CD14-positive monocyte (primary cell): ENCODE measurements around the gene SSH3. TPM values are rescaled to one million over a fixed set of nuclear protein-coding genes. Genes with fewer than 3 reads are reported as not detected.
A peak's percentile ranks its signal among the peaks of the same experiment; 100 is the strongest.

Source experiments
- DNase-seq, 3 donors: peaks; one replicate each; pipeline ENCODE4 v3.0.0-alpha.2; 2011 to 2022
- H2AFZ ChIP-seq: 2 replicates; pipeline ENCODE4 v1.6.0; 2012; ENCODE audit warnings: mild to moderate bottlenecking, low read depth, low read length, inconsistent platforms; ENCODE audit not compliant: insufficient read depth, poor library complexity, severe bottlenecking
- H3K27ac ChIP-seq, 2 donors: 1 replicate in 1 of 2; 2 replicates in 1 of 2; pipeline ENCODE4 v1.5.1; 2012 to 2013; ENCODE audit warnings: low read length in 2 of 2, control low read depth in 1 of 2, inconsistent platforms in 1 of 2, low read depth in 1 of 2, mild to moderate bottlenecking in 1 of 2
- H3K27me3 ChIP-seq, 2 donors: one replicate each; pipeline versions ENCODE4 v1.6.0 to v1.6.1; 2011 to 2013; ENCODE audit warnings: low read length in 2 of 2; ENCODE audit not compliant: control insufficient read depth in 2 of 2, insufficient read depth in 2 of 2
- H3K36me3 ChIP-seq, 2 donors: replicated peaks in 1 of 2; 1 replicate in 1 of 2; 2 replicates in 1 of 2; pipeline versions ENCODE4 v1.5.1 to v1.6.1; 2012 to 2013; ENCODE audit warnings: low read length in 2 of 2, control low read depth in 1 of 2, inconsistent platforms in 1 of 2, mild to moderate bottlenecking in 1 of 2; ENCODE audit not compliant: insufficient read depth in 2 of 2, control insufficient read depth in 1 of 2
- H3K4me1 ChIP-seq, 2 donors: 1 replicate in 1 of 2; 2 replicates in 1 of 2; pipeline versions ENCODE4 v1.5.1 to v1.6.1; 2012 to 2013; ENCODE audit warnings: low read length in 2 of 2, control low read depth in 1 of 2, inconsistent platforms in 1 of 2, mild to moderate bottlenecking in 1 of 2, moderate library complexity in 1 of 2; ENCODE audit not compliant: insufficient read depth in 2 of 2, control insufficient read depth in 1 of 2
- H3K4me2 ChIP-seq: replicated peaks from 2 replicates; pipeline ENCODE3; 2012; ENCODE audit warnings: low read length, moderate library complexity, mild to moderate bottlenecking; ENCODE audit not compliant: poor library complexity, severe bottlenecking; ENCODE audit errors: extremely low read depth
- H3K4me3 ChIP-seq, 3 experiments: fragments of 200-600 bp in 1 of 3; sonication (generic) in 1 of 3; replicated peaks in 1 of 3; 1 replicate in 2 of 3; 2 replicates in 1 of 3; pipeline ENCODE4 v1.5.1; 2011 to 2013; ENCODE audit warnings: low read length in 3 of 3, mild to moderate bottlenecking in 3 of 3, control low read depth in 2 of 3, low read depth in 2 of 3, inconsistent platforms in 1 of 3, moderate library complexity in 1 of 3
- H3K79me2 ChIP-seq: 2 replicates; pipeline ENCODE4 v1.6.0; 2012; ENCODE audit warnings: mild to moderate bottlenecking, control low read depth, inconsistent platforms, low read length, moderate library complexity; ENCODE audit not compliant: insufficient read depth
- H3K9ac ChIP-seq: 2 replicates; pipeline ENCODE4 v1.6.0; 2017; ENCODE audit warnings: low read length, mild to moderate bottlenecking; ENCODE audit not compliant: insufficient read depth, poor library complexity, severe bottlenecking
- H3K9me3 ChIP-seq, 2 donors: replicated peaks in 1 of 2; 1 replicate in 1 of 2; 2 replicates in 1 of 2; pipeline versions ENCODE4 v1.5.1 to v1.6.1; 2012 to 2013; ENCODE audit warnings: low read length in 2 of 2, control low read depth in 1 of 2; ENCODE audit not compliant: control insufficient read depth in 1 of 2, insufficient read depth in 1 of 2
- H4K20me1 ChIP-seq: 2 replicates; pipeline ENCODE4 v1.6.0; 2012; ENCODE audit warnings: mild to moderate bottlenecking, low read length, control low read depth, moderate library complexity; ENCODE audit not compliant: insufficient read depth
- H3K27ac Mint-ChIP-seq, 7 donors: one replicate each; pipeline ENCODE4 v1.8.0; 2020; ENCODE audit warnings: mild to moderate bottlenecking in 7 of 7, mixed read lengths in 7 of 7, moderate library complexity in 6 of 7, inconsistent platforms in 2 of 7
- H3K27me3 Mint-ChIP-seq, 3 donors: one replicate each; pipeline ENCODE4 v1.8.0; 2021 to 2022; ENCODE audit warnings: low read depth in 3 of 3, mild to moderate bottlenecking in 3 of 3, mixed read lengths in 3 of 3, moderate library complexity in 3 of 3, inconsistent platforms in 1 of 3
- H3K36me3 Mint-ChIP-seq, 2 donors: one replicate each; pipeline ENCODE4 v1.8.0; 2020; ENCODE audit warnings: mixed read lengths in 2 of 2, inconsistent platforms in 1 of 2, mild to moderate bottlenecking in 1 of 2
- H3K4me1 Mint-ChIP-seq: one replicate; pipeline ENCODE4 v1.8.0; 2020; ENCODE audit warnings: mild to moderate bottlenecking, mixed read lengths
- H3K4me3 Mint-ChIP-seq, 2 donors: one replicate each; pipeline ENCODE4 v1.8.0; 2020; ENCODE audit warnings: mild to moderate bottlenecking in 2 of 2, mixed read lengths in 2 of 2, moderate library complexity in 1 of 2
- H3K9me3 Mint-ChIP-seq, 7 donors: one replicate each; pipeline ENCODE4 v1.8.0; 2020 to 2022; ENCODE audit warnings: mixed read lengths in 7 of 7, mild to moderate bottlenecking in 6 of 7, moderate library complexity in 6 of 7, inconsistent platforms in 2 of 7
- WGBS: methylation state at CpG from one replicate; pipeline ENCODE4 v1.1.5; 2013; ENCODE audit warnings: missing lambda C conversion rate; ENCODE audit not compliant: insufficient coverage; 5-methylcytosine and 5-hydroxymethylcytosine counted together
- intact Hi-C, 2 donors: fragments of 100-400 bp; cut with micrococcal nuclease; formaldehyde crosslinking; loops; one replicate each; pipeline versions ENCODE4 v1.15.0 to v1.15.1; 2023
- polyA plus RNA-seq, 3 donors: library from polyadenylated mRNA; depleted of rRNA in 1 of 3; unstranded in 2 of 3; stranded (reverse) in 1 of 3; fragments of 300-500 nt in 2 of 3; fragments of >200 nt in 1 of 3; fragmentation: Illumina TruSeq in 2 of 3; gene quantifications; 1 replicate in 2 of 3; 2 replicates in 1 of 3; pipeline ENCODE4 v1.2.3, GENCODE V29; 2012 to 2021
- TF ChIP-seq, protein P1 (sequence below): fragments of 200-600 bp; IDR thresholded peaks from one replicate; pipeline ENCODE4 v1.8.0; 2022; ENCODE audit warnings: antibody characterized with exemption, mild to moderate bottlenecking

SSH3 gene
- polyA plus RNA-seq, 3 donors, result 3.6 to 23.3 (median 5.8) TPM

DNA sequence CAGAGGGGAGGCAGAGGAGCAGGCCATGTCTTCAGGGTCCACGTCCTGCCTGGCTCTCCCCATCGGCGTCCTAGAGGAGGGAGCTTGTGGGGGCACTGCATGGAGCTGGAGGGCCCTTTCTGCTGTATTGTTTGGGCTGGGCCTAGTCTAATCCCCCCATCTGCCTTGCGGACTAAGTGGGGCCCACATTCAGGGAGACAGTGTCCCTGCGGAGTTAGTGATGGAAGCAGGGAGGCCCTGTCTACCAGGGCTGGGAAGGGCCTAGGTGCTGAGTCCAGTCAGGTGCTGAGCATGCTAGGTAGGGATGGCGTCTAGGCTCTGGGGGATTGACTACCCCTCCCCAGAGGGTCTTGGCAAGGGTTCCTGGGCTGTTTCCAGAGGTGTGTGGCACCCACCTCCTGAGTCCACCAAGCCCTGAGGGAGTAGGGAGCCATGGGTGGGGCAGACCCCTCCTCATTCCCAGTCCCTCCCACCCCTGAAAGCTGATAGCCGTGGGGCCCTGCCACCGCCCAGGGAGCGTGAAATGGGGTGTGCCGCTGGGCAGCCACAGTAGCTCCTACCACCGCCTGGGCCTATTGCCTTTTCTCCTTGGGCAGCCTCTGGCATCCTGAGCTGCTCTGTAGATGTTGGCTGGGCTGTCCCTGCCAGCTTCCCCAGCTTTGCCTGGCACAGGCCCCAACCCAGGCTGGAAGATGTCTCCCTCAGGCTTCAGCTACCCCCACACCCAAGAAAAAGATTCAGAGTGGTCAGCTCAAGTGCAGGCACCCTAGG, 51.9 kb downstream of the SSH3 start:
- H3K4me3 Mint-ChIP-seq, result no peak overlapping the region
- peaks cover 8% of the 10 kb centered on the region for H4K20me1 ChIP-seq
- H3K9me3 ChIP-seq, result no peaks in the 10 kb centered on the region
- peak overlapping the region; percentile 97 for H3K9ac ChIP-seq
- intact Hi-C loops, result no loop called here
- peaks cover 0 to 4% (median 2%) of the 10 kb centered on the region in 3 donors for H3K27me3 Mint-ChIP-seq
- peak overlapping the region in 1 of 3 experiments; percentile 85 for H3K4me3 ChIP-seq
- peaks cover 70% of the 10 kb centered on the region for H3K4me1 Mint-ChIP-seq
- WGBS, result 93% methylated on average over 5 of the region's 11 CpGs
- DNase-seq, result no peak
- H3K4me1 ChIP-seq, result peaks cover 74 to 81% of the 10 kb centered on the region in 2 donors
- peaks cover 8 to 9% of the 10 kb centered on the region in 2 donors for H3K36me3 Mint-ChIP-seq
- H3K9me3 Mint-ChIP-seq, result peaks cover 0 to 2% (median 0%) of the 10 kb centered on the region in 7 donors
- peak overlapping the region; percentile 97 to 100 (median 99) for H3K27ac Mint-ChIP-seq
- H3K79me2 ChIP-seq, result peaks cover 34% of the 10 kb centered on the region
- no peak overlapping the region for H2AFZ ChIP-seq
- no peaks in the 10 kb centered on the region for H3K27me3 ChIP-seq
- no peaks in the 10 kb centered on the region for H3K36me3 ChIP-seq
- TF ChIP-seq, protein P1, sequence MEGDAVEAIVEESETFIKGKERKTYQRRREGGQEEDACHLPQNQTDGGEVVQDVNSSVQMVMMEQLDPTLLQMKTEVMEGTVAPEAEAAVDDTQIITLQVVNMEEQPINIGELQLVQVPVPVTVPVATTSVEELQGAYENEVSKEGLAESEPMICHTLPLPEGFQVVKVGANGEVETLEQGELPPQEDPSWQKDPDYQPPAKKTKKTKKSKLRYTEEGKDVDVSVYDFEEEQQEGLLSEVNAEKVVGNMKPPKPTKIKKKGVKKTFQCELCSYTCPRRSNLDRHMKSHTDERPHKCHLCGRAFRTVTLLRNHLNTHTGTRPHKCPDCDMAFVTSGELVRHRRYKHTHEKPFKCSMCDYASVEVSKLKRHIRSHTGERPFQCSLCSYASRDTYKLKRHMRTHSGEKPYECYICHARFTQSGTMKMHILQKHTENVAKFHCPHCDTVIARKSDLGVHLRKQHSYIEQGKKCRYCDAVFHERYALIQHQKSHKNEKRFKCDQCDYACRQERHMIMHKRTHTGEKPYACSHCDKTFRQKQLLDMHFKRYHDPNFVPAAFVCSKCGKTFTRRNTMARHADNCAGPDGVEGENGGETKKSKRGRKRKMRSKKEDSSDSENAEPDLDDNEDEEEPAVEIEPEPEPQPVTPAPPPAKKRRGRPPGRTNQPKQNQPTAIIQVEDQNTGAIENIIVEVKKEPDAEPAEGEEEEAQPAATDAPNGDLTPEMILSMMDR, result no peak
- peak overlapping the region; percentile 96 to 99 for H3K27ac ChIP-seq
- peak overlapping the region; percentile 75 for H3K4me2 ChIP-seq

DNA sequence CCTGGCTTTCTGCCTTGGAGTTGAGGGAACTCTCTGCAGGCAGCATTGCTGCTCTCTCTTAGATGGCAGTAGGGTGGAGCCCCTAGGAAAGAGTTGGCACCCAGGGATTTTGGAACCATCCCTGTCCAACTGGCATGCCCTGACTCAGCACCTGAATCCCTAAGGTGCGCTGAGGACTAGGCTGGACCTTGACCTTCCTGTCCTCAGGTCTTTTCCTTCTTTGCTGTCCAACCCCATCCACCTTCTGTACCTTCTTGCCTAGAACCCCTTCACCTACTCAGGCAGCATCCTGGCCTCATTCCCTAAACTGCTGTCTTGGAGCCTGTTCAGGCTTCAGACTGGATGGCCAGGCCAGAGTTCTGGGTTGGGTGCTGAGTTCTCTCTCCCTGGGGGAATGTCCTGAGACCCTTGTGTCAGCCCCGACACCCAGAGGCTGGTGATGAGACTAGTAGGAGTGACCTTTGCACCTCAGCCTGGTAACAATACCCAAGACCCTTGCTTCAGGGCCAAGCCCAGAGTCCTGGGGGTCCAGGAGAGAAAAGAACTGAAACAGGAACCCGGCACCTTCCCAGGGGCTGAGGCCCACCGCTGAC, 52.6 kb downstream of the SSH3 start:
- H3K27me3 Mint-ChIP-seq, result peaks cover 0 to 6% (median 4%) of the 10 kb centered on the region in 3 donors
- peaks cover 8 to 9% of the 10 kb centered on the region in 2 donors for H3K36me3 Mint-ChIP-seq
- Histone ChIP-seq H2AFZ (no peak overlapping the region), H3K4me1 (peaks cover 74 to 80% of the 10 kb centered on the region in 2 donors), H3K4me3 (peak overlapping the region in 1 of 3 experiments; percentile 35), H3K36me3 (no peaks in the 10 kb centered on the region), H3K9me3 (no peaks in the 10 kb centered on the region), H3K27ac (peak overlapping the region; percentile 86 to 99), H4K20me1 (peaks cover 3% of the 10 kb centered on the region), H3K27me3 (no peaks in the 10 kb centered on the region), H3K4me2 (no peak overlapping the region), H3K9ac (peak overlapping the region; percentile 43), H3K79me2 (peaks cover 34% of the 10 kb centered on the region)
- DNase-seq, result no peak
- peaks cover 0 to 2% (median 0%) of the 10 kb centered on the region in 7 donors for H3K9me3 Mint-ChIP-seq
- intact Hi-C loops, result loop anchor here in 1 of 2 donors (2.0 kb wide), 1 partner anchor 15 kb away; no protein-coding TSS in a partner anchor
- H3K4me3 Mint-ChIP-seq, result no peak overlapping the region
- H3K27ac Mint-ChIP-seq, result peak overlapping the region; percentile 50 to 99 (median 97)
- TF ChIP-seq, protein P1, result no peak
- 100% methylated on average over 1 of the region's 4 CpGs for WGBS
- H3K4me1 Mint-ChIP-seq, result peaks cover 69% of the 10 kb centered on the region
